ENCODE data around the gene PARL. TPM values are rescaled to one million over a fixed set of nuclear protein-coding genes. Genes with fewer than 3 reads are reported as not detected.

The PARL gene
- total and polyA plus RNA-seq, 9 of the 15 experiments (the other 6 are each of a cell fraction or from before 2014, with no cell fraction given): 39.5 to 82.4 (median 57.4) TPM

- no peak overlapping the region for H3K9ac ChIP-seq (ENCODE audit: insufficient read depth in 1 of 2, low read depth in 2 of 2, low read length in 2 of 2)
- no peak overlapping the region for H3K27ac ChIP-seq (ENCODE audit: extremely low read depth, low read depth, low read length)
- no peaks in the 10 kb centered on the region for H3K79me2 ChIP-seq (ENCODE audit: control insufficient read depth, insufficient read depth, low read length)
- no peak for ATAC-seq
- TF ChIP-seq ZNF12 (CRISPR knock-in tag; IDR thresholded peaks at IDR 0.05) (no peak), ZNF274 (IDR thresholded peaks at IDR 0.05; ENCODE audit: borderline replicate concordance, low read depth, low read length) (no peak), ZNF133 (CRISPR knock-in tag; IDR thresholded peaks at IDR 0.05) (no peak), COPS2 (conservative IDR thresholded peaks at IDR 0.05) (no peak), ZC3H4 (CRISPR knock-in tag; IDR thresholded peaks at IDR 0.05; ENCODE audit: borderline replicate concordance) (no peak), HOXB6 (CRISPR knock-in tag; IDR thresholded peaks at IDR 0.05; ENCODE audit: borderline replicate concordance) (no peak), WHSC1 (IDR thresholded peaks at IDR 0.05; ENCODE audit: low read length) (no peak), SETDB1 (IDR thresholded peaks at IDR 0.05; ENCODE audit: low read length) (no peak), ZNF707 (CRISPR knock-in tag; conservative IDR thresholded peaks at IDR 0.05) (no peak), ZZZ3 (IDR thresholded peaks at IDR 0.05) (no peak), LCOR (CRISPR knock-in tag; IDR thresholded peaks at IDR 0.05) (no peak)
- TF ChIP-seq, protein P1, sequence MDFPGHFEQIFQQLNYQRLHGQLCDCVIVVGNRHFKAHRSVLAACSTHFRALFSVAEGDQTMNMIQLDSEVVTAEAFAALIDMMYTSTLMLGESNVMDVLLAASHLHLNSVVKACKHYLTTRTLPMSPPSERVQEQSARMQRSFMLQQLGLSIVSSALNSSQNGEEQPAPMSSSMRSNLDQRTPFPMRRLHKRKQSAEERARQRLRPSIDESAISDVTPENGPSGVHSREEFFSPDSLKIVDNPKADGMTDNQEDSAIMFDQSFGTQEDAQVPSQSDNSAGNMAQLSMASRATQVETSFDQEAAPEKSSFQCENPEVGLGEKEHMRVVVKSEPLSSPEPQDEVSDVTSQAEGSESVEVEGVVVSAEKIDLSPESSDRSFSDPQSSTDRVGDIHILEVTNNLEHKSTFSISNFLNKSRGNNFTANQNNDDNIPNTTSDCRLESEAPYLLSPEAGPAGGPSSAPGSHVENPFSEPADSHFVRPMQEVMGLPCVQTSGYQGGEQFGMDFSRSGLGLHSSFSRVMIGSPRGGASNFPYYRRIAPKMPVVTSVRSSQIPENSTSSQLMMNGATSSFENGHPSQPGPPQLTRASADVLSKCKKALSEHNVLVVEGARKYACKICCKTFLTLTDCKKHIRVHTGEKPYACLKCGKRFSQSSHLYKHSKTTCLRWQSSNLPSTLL (IDR thresholded peaks at IDR 0.05): no peak
- no peak overlapping the region for H3K4me2 ChIP-seq (ENCODE audit: insufficient read depth, low read length)
- peaks cover 56% of the 10 kb centered on the region; the same call in 2 of the 3 replicates for H3K36me3 ChIP-seq (ENCODE audit: control insufficient read depth, insufficient read depth, low read length)
- no peaks in the 10 kb centered on the region for H3K4me1 ChIP-seq (replicated peaks in 1 of 2; ENCODE audit: control insufficient read depth in 2 of 2, insufficient read depth in 2 of 2, low read length in 2 of 2)
- CTCF ChIA-PET (ENCODE audit: low intra/inter-chr PET ratio): no interaction called here
- no peaks in the 10 kb centered on the region for H4K20me1 ChIP-seq (replicated peaks; ENCODE audit: control insufficient read depth, insufficient read depth, low read length)
- no peaks in the 10 kb centered on the region for H3K9me3 ChIP-seq (replicated peaks; ENCODE audit: control insufficient read depth, insufficient read depth, low read depth, low read length)
- no peaks in the 10 kb centered on the region for H3K27me3 ChIP-seq (ENCODE audit: control insufficient read depth in 2 of 2, insufficient read depth in 2 of 2, low read length in 2 of 2)
- no TSS peak for BruUV-seq (replicated peaks)
- no peak for DNase-seq (ENCODE audit: extremely low read depth in 1 of 4, low spot score in 3 of 4)
- FAIRE-seq: no peak
- no peaks in the 10 kb centered on the region for H3K9me1 ChIP-seq (ENCODE audit: control insufficient read depth, insufficient read depth, low read length)
- 87% methylated on average over 9 of the region's 9 CpGs for WGBS (ENCODE audit: insufficient coverage, low coverage, missing lambda C conversion rate)
- H3K4me3 ChIP-seq: no peak overlapping the region
- in situ Hi-C loops (cut with MboI): no loop called here
- no peak overlapping the region for H2AFZ ChIP-seq (ENCODE audit: low read depth, low read length)
- intact Hi-C loops (cut with micrococcal nuclease): no loop called here
- POLR2A ChIA-PET: interaction anchor here (1.9 kb wide), 1 partner anchor 14 kb away, joined by 4 read pairs; no protein-coding TSS in a partner anchor
These were observed 54.5 kb downstream of the PARL start for GRCh38 chr3:183830187-183830586.
